B cell (primary cell): ENCODE results near the gene MICALL1. TPM values are rescaled to one million over a fixed set of nuclear protein-coding genes. Genes with fewer than 3 reads are reported as not detected.

Source experiments
- ATAC-seq: fragments of 200-7000 bp; cut with Tn5 transposase; one replicate; pipeline ENCODE4 v1.10.0; 2021; ENCODE audit warnings: low read depth, mild to moderate bottlenecking, moderate number of reproducible peaks, moderate library complexity
- CTCF ChIA-PET: fragments of 350-600 bp; sonication (Branson Sonifier 250); formaldehyde crosslinking; loops from one replicate; lab custom pipeline; 2021; ENCODE audit warnings: antibody characterized with exemption, inconsistent platforms; lab: Charles Lee
- POLR2A ChIA-PET: fragments of 350-600 bp; sonication (Branson Sonifier 250); formaldehyde crosslinking; loops from one replicate; lab custom pipeline; 2021; ENCODE audit warnings: antibody characterized with exemption; lab: Charles Lee
- DNase-seq: peaks from one replicate; pipeline ENCODE4 v3.0.0; 2013
- H2AFZ ChIP-seq: 2 replicates; pipeline ENCODE4 v1.6.1; 2012; ENCODE audit warnings: mild to moderate bottlenecking, low read depth, low read length; ENCODE audit not compliant: insufficient read depth, poor library complexity, severe bottlenecking
- H3K27ac ChIP-seq, 2 donors: 1 replicate in 1 of 2; 2 replicates in 1 of 2; pipeline ENCODE4 v1.5.1; 2012 to 2013; ENCODE audit warnings: low read length in 2 of 2, mild to moderate bottlenecking in 2 of 2, moderate library complexity in 1 of 2
- H3K27me3 ChIP-seq, 4 experiments: fragments of 200-600 bp in 1 of 4; sonication (generic) in 1 of 4; replicated peaks in 1 of 4; 1 replicate in 2 of 4; 2 replicates in 2 of 4; pipeline versions ENCODE4 v1.6.1 to v1.7.0; 2013 to 2016; ENCODE audit warnings: low read length in 3 of 4, mild to moderate bottlenecking in 2 of 4, mixed read lengths in 1 of 4, moderate library complexity in 1 of 4; ENCODE audit not compliant: insufficient read depth in 4 of 4, control insufficient read depth in 3 of 4; ENCODE audit errors: control extremely low read depth in 1 of 4
- H3K36me3 ChIP-seq, 2 experiments: replicated peaks in 1 of 2; 1 replicate in 1 of 2; 2 replicates in 1 of 2; pipeline versions ENCODE4 v1.6.1 to v1.7.1; 2013; ENCODE audit warnings: low read length in 1 of 2; ENCODE audit not compliant: insufficient read depth in 2 of 2, control insufficient read depth in 1 of 2; ENCODE audit errors: control extremely low read depth in 1 of 2, extremely low read depth in 1 of 2
- H3K4me1 ChIP-seq, 2 donors: fragments of 200-600 bp in 1 of 2; sonication (generic) in 1 of 2; 1 replicate in 1 of 2; 2 replicates in 1 of 2; pipeline versions ENCODE4 v1.5.1 to v1.6.1; 2013 to 2017; ENCODE audit warnings: low read length in 2 of 2; ENCODE audit not compliant: control insufficient read depth in 2 of 2, insufficient read depth in 2 of 2
- H3K4me2 ChIP-seq: replicated peaks from 2 replicates; pipeline ENCODE3; 2012; ENCODE audit warnings: mild to moderate bottlenecking, low read depth, low read length; ENCODE audit not compliant: poor library complexity, severe bottlenecking
- H3K4me3 ChIP-seq, 5 experiments: fragments of 200-600 bp in 1 of 5; sonication (generic) in 1 of 5; 1 replicate in 3 of 5; 2 replicates in 2 of 5; pipeline versions ENCODE4 v1.5.1 to v1.7.0; 2011 to 2016; ENCODE audit warnings: low read length in 4 of 5, mild to moderate bottlenecking in 4 of 5, low read depth in 2 of 5, control low read depth in 1 of 5, moderate library complexity in 1 of 5; ENCODE audit not compliant: insufficient read depth in 1 of 5; ENCODE audit errors: control extremely low read depth in 1 of 5, extremely low read depth in 1 of 5
- H3K79me2 ChIP-seq: fragments of 200-600 bp; sonication (generic); one replicate; pipeline ENCODE4 v1.6.0; 2016; ENCODE audit warnings: low read length; ENCODE audit not compliant: control insufficient read depth, insufficient read depth
- H3K9ac ChIP-seq: fragments of 200-600 bp; sonication (generic); 2 replicates; pipeline ENCODE4 v1.6.1; 2017; ENCODE audit warnings: mild to moderate bottlenecking, low read length, moderate library complexity
- H3K9me3 ChIP-seq, 3 donors: one replicate each; pipeline versions ENCODE4 v1.6.1 to v1.7.1; 2013; ENCODE audit warnings: low read length in 2 of 3; ENCODE audit not compliant: control insufficient read depth in 2 of 3, insufficient read depth in 1 of 3; ENCODE audit errors: control extremely low read depth in 1 of 3
- H4K20me1 ChIP-seq: 2 replicates; pipeline ENCODE4 v1.6.0; 2012; ENCODE audit warnings: mild to moderate bottlenecking, low read length; ENCODE audit not compliant: insufficient read depth, control insufficient read depth, poor library complexity, severe bottlenecking
- H3K27ac Mint-ChIP-seq: one replicate; pipeline ENCODE4 v1.8.0; 2021; ENCODE audit warnings: mixed read lengths
- H3K27me3 Mint-ChIP-seq: one replicate; pipeline ENCODE4 v1.8.0; 2021; ENCODE audit warnings: mixed read lengths
- H3K4me1 Mint-ChIP-seq: one replicate; pipeline ENCODE4 v1.8.0; 2021; ENCODE audit warnings: mixed read lengths
- H3K4me3 Mint-ChIP-seq: one replicate; pipeline ENCODE4 v1.8.0; 2021; ENCODE audit warnings: mixed read lengths
- H3K9me3 Mint-ChIP-seq: one replicate; pipeline ENCODE4 v1.8.0; 2022; ENCODE audit warnings: mixed read lengths; ENCODE audit not compliant: insufficient read depth
- CTCF ChIP-seq: fragments of 200-600 bp; IDR thresholded peaks from one replicate; pipeline ENCODE4 v1.8.0; 2022; ENCODE audit warnings: antibody characterized with exemption, mild to moderate bottlenecking
- EZH2 ChIP-seq: IDR thresholded peaks from 2 replicates; pipeline ENCODE4 v1.6.1; 2012; ENCODE audit warnings: borderline replicate concordance, low read depth, mild to moderate bottlenecking, moderate library complexity, low read length; ENCODE audit not compliant: insufficient read depth, poor library complexity, severe bottlenecking
- WGBS: methylation state at CpG from one replicate; pipeline ENCODE4 v1.1.5; 2013; ENCODE audit warnings: missing lambda C conversion rate; ENCODE audit not compliant: insufficient coverage; 5-methylcytosine and 5-hydroxymethylcytosine counted together
- intact Hi-C: fragments of 100-400 bp; cut with micrococcal nuclease; formaldehyde crosslinking; loops from one replicate; pipeline ENCODE4 v1.10.0; 2022
- polyA plus RNA-seq: library from polyadenylated mRNA; depleted of rRNA; stranded (reverse); fragments of >200 nt; gene quantifications from 2 replicates; pipeline ENCODE4 v1.2.3, GENCODE V29; 2012
- total RNA-seq, 2 donors: library from RNA; stranded (reverse); fragments of 120-200 nt in 1 of 2; gene quantifications; 1 replicate in 1 of 2; 2 replicates in 1 of 2; pipeline versions ENCODE4 v1.2.3 to v1.2.4, GENCODE V29; 2013 to 2022

The MICALL1 gene
- total and polyA plus RNA-seq, 2 donors (not counting 1 experiment from before 2014, with no cell fraction given) = 21.0 to 34.9 TPM

- ChIA-PET CTCF (interaction anchor here (0.6 to 1.8 kb wide), 6 partner anchors 10 to 92 kb away, joined by 3 to 6 read pairs (median 3); no protein-coding TSS in a partner anchor), POLR2A (interaction anchor here (0.7 kb wide), 1 partner anchor 195 kb away, joined by 3 read pairs; no protein-coding TSS in a partner anchor)
- Mint-ChIP-seq H3K4me1 (peaks cover 4% of the 10 kb centered on the region), H3K9me3 (no peaks in the 10 kb centered on the region), H3K27me3 (no peaks in the 10 kb centered on the region), H3K27ac (no peak overlapping the region), H3K4me3 (no peak overlapping the region)
- no peaks in the 10 kb centered on the region for H3K9me3 ChIP-seq
- H3K27me3 ChIP-seq = no peaks in the 10 kb centered on the region
- peaks cover 8 to 48% of the 10 kb centered on the region in 2 experiments for H3K36me3 ChIP-seq
- H2AFZ ChIP-seq = no peak overlapping the region
- no peak overlapping the region for H3K9ac ChIP-seq
- intact Hi-C loops = no loop called here
- H3K27ac ChIP-seq = no peak overlapping the region
- no peak overlapping the region for H3K4me2 ChIP-seq
- no peak for DNase-seq
- H4K20me1 ChIP-seq = peaks cover 14% of the 10 kb centered on the region
- H3K4me3 ChIP-seq = no peak overlapping the region
- 80% methylated on average over 1 of the region's 6 CpGs for WGBS
- no peaks in the 10 kb centered on the region for H3K4me1 ChIP-seq
- no peak for ATAC-seq
- H3K79me2 ChIP-seq = peaks cover 9% of the 10 kb centered on the region
- TF ChIP-seq CTCF (peak; percentile 11), EZH2 (no peak)
Measured at GRCh38 chr22:37887584-37888378, 18.3 kb upstream of the MICALL1 start.

- no peaks in the 10 kb centered on the region for H3K9me3 Mint-ChIP-seq
- ATAC-seq (no peak), DNase-seq (no peak)
- no peaks in the 10 kb centered on the region for H3K9me3 ChIP-seq
- H3K4me2 ChIP-seq = no peak overlapping the region
- H3K9ac ChIP-seq = no peak overlapping the region
- H3K4me3 ChIP-seq = no peak overlapping the region
- no peaks in the 10 kb centered on the region for H3K27me3 ChIP-seq
- TF ChIP-seq EZH2 = no peak
- TF ChIP-seq CTCF = no peak
- H3K4me3 Mint-ChIP-seq = no peak overlapping the region
- intact Hi-C loops = no loop called here
- 97% methylated on average over 3 of the region's 3 CpGs for WGBS
- H3K4me1 Mint-ChIP-seq = peaks cover 10% of the 10 kb centered on the region
- peaks cover 10 to 18% of the 10 kb centered on the region in 2 donors for H3K4me1 ChIP-seq
- no peak overlapping the region for H3K27ac Mint-ChIP-seq
- ChIA-PET POLR2A (no interaction called here), CTCF (interaction anchor here (1.8 kb wide), 1 partner anchor 29 kb away, joined by 8 read pairs; no protein-coding TSS in a partner anchor)
- no peaks in the 10 kb centered on the region for H3K79me2 ChIP-seq
- peaks cover 2 to 35% of the 10 kb centered on the region in 2 experiments for H3K36me3 ChIP-seq
- H2AFZ ChIP-seq = no peak overlapping the region
- peaks cover 6% of the 10 kb centered on the region for H4K20me1 ChIP-seq
- H3K27ac ChIP-seq = no peak overlapping the region
- no peaks in the 10 kb centered on the region for H3K27me3 Mint-ChIP-seq
Measured at GRCh38 chr22:37891926-37892325, 14.2 kb upstream of the MICALL1 start.
